ENCODE data around the gene FAM83G. TPM values are rescaled to one million over a fixed set of nuclear protein-coding genes. Genes with fewer than 3 reads are reported as not detected.
A peak's percentile ranks its signal among the peaks of the same experiment; 100 is the strongest.

FAM83G gene
- total RNA-seq, 1 experiment from 2014 or later, result 24.3 TPM

- Histone ChIP-seq H3K9me3 (no peaks in the 10 kb centered on the region), H3K4me1 (peaks cover 8% of the 10 kb centered on the region; the same call in 1 of the 2 replicates), H3K4me3 (ENCODE audit: low read depth, low read length) (no peak overlapping the region), H3K36me3 (ENCODE audit: control insufficient read depth, insufficient read depth, low read length) (peaks cover 3% of the 10 kb centered on the region; the same call in 1 of the 2 replicates), H3K27me3 (replicated peaks; ENCODE audit: control insufficient read depth, insufficient read depth, low read length) (no peaks in the 10 kb centered on the region)
- Mint-ChIP-seq H3K4me3 (ENCODE audit: unreplicated experiment) (no peak overlapping the region), H3K4me1 (ENCODE audit: low read depth, unreplicated experiment) (peaks cover 11% of the 10 kb centered on the region), H3K36me3 (ENCODE audit: insufficient read depth, unreplicated experiment) (peaks cover 48% of the 10 kb centered on the region), H3K27ac (ENCODE audit: unreplicated experiment) (peak overlapping the region; percentile 40), H3K9me3 (ENCODE audit: unreplicated experiment) (no peaks in the 10 kb centered on the region), H3K27me3 (ENCODE audit: insufficient read depth, unreplicated experiment) (no peaks in the 10 kb centered on the region)
- intact Hi-C loops (cut with micrococcal nuclease; ENCODE audit: unreplicated experiment), result no loop called here
- BruUV-seq (replicated peaks), result no TSS peak
- peak in 1 of 2 experiments; percentile 24 for DNase-seq
- ChIA-PET CTCF (interaction anchor here (0.5 kb wide), 1 partner anchor 178 kb away, joined by 3 read pairs; no protein-coding TSS in a partner anchor), POLR2A (no interaction called here)
- no peak for TF ChIP-seq CTCF (IDR thresholded peaks at IDR 0.05; ENCODE audit: insufficient read depth in 1 of 2, low read depth in 1 of 2, low read length in 1 of 2, severe bottlenecking in 1 of 2, unreplicated experiment in 1 of 2)
Observed at GRCh38 chr17:18919963-18920362, 84.6 kb downstream of the FAM83G start.

Other genes with a start within 250 kb of the FAM83G start
- 29.1 and 33.0 TPM in 2 replicates for gene TVP23B, start 223.6 kb downstream of the FAM83G start, total RNA-seq (2022)
- gene PRPSAP2, start 146.6 kb downstream of the FAM83G start, total RNA-seq (2022), result 45.8 and 49.0 TPM in 2 replicates
- 0.19 and 0.27 TPM in 2 replicates for gene SLC5A10, start 52.6 kb downstream of the FAM83G start, total RNA-seq (2022)
- 0.50 TPM in 1 of 2 replicates, not detected in the other for gene GRAP, start 42.2 kb upstream of the FAM83G start, total RNA-seq (2022)
- gene GRAPL, start 122.8 kb upstream of the FAM83G start, total RNA-seq (2022), result not detected in 2 replicates
- gene EPN2, start 232.6 kb upstream of the FAM83G start, total RNA-seq (2022), result 32.8 and 35.6 TPM in 2 replicates

All from Caco-2 (cell line).